Endodermal cell (in vitro differentiated cells): ENCODE results near the gene SEC24A. TPM values are rescaled to one million over a fixed set of nuclear protein-coding genes. Genes with fewer than 3 reads are reported as not detected.
A peak's percentile ranks its signal among the peaks of the same experiment; 100 is the strongest.
"Not testable (repeated sequence)": the region's sequence is repeated elsewhere in the genome, so short reads cannot be mapped to it uniquely, and the experiment has no call there.

Experiments
- DNase-seq: peaks from one replicate; pipeline ENCODE4 v3.0.0-alpha.2; 2017
- H3K27ac ChIP-seq: 2 replicates; pipeline ENCODE4 v1.5.1; 2013; ENCODE audit warnings: mild to moderate bottlenecking, low read depth, low read length, moderate library complexity
- H3K27me3 ChIP-seq: 2 replicates; pipeline ENCODE4 v1.6.1; 2013; ENCODE audit warnings: mild to moderate bottlenecking, low read length, moderate library complexity; ENCODE audit not compliant: insufficient read depth, control insufficient read depth, poor library complexity, severe bottlenecking
- H3K36me3 ChIP-seq: 2 replicates; pipeline ENCODE4 v1.7.0; 2013; ENCODE audit warnings: mild to moderate bottlenecking, low read length, moderate library complexity; ENCODE audit not compliant: control insufficient read depth, insufficient read depth
- H3K4me1 ChIP-seq: one replicate; pipeline ENCODE4 v1.7.0; 2013; ENCODE audit warnings: low read length; ENCODE audit not compliant: control insufficient read depth, insufficient read depth
- H3K4me3 ChIP-seq: 2 replicates; pipeline ENCODE4 v1.5.1; 2013; ENCODE audit warnings: mild to moderate bottlenecking, low read length, moderate library complexity
- H3K9ac ChIP-seq: 2 replicates; pipeline ENCODE4 v1.6.1; 2013; ENCODE audit warnings: mild to moderate bottlenecking, low read length, moderate library complexity; ENCODE audit not compliant: poor library complexity, severe bottlenecking; ENCODE audit errors: extremely low read depth
- H3K9me3 ChIP-seq: 2 replicates; pipeline ENCODE4 v1.6.1; 2013; ENCODE audit warnings: mild to moderate bottlenecking, low read length, moderate library complexity; ENCODE audit not compliant: control insufficient read depth
- H3K27ac Mint-ChIP-seq: 2 replicates; pipeline ENCODE4 v1.8.0; 2020; ENCODE audit warnings: mixed read lengths
- H3K27me3 Mint-ChIP-seq: 2 replicates; pipeline ENCODE4 v1.8.0; 2021; ENCODE audit warnings: mild to moderate bottlenecking, mixed read lengths; ENCODE audit not compliant: insufficient read depth
- H3K36me3 Mint-ChIP-seq: 2 replicates; pipeline ENCODE4 v1.8.0; 2020; ENCODE audit warnings: low read depth, mixed read lengths
- H3K4me1 Mint-ChIP-seq: 2 replicates; pipeline ENCODE4 v1.8.0; 2020; ENCODE audit warnings: mixed read lengths
- H3K4me3 Mint-ChIP-seq: 2 replicates; pipeline ENCODE4 v1.8.0; 2020; ENCODE audit warnings: mild to moderate bottlenecking, moderate library complexity, mixed read lengths
- H3K9me3 Mint-ChIP-seq: 2 replicates; pipeline ENCODE4 v1.8.0; 2020; ENCODE audit warnings: mild to moderate bottlenecking, mixed read lengths
- whole genome bisulfite sequencing, 2 experiments: methylation state at CpG; one replicate each; pipeline versions ENCODE4 v1.1.5 to v1.1.7; 2013; ENCODE audit warnings: missing lambda C conversion rate in 2 of 2, mixed read lengths in 1 of 2; ENCODE audit not compliant: insufficient coverage in 1 of 2, insufficient read length in 1 of 2; 5-methylcytosine and 5-hydroxymethylcytosine counted together
- total RNA-seq, 2 donors: library from RNA; stranded (reverse); fragmentation: NEBNext Ultra II Directional in 1 of 2; extraction: Animal tissue kit (Norgen Biotek cat#: 25700) in 1 of 2; gene quantifications; 2 replicates in 1 of 2; 3 replicates in 1 of 2; pipeline ENCODE4 v1.2.1, GENCODE V29; 2021
- TF ChIP-seq, protein P1 (sequence below): fragments of 200-600 bp; sonication (generic); conservative IDR thresholded peaks from 2 replicates; pipeline ENCODE4 v1.5.0; 2021; ENCODE audit warnings: antibody characterized with exemption, mild to moderate bottlenecking

The SEC24A gene
- total RNA-seq, 2 donors from 2014 or later, result 26.5 to 32.1 TPM

DNA sequence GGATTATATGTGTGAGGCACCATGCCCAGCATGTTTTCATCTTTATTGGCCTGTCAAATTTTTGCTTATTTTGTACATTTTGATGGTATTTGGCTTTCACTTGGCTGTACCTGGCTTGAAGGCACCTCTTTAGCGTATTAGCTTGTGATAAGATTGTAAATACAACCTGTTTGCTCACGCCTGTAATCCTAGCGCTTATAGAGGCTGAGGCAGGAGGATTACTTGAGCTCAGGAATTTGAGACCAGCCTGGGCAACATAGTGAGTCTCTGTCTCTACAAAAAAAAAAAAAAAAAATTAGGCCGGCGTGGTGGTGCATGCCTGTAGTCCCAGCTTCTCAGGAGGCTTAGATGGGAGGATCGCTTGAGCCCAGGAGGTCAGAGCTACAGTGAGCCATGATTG, 11.3 kb downstream of the SEC24A start:
- DNase-seq, result peak; percentile 19
- no peaks in the 10 kb centered on the region for H3K4me1 Mint-ChIP-seq
- no peaks in the 10 kb centered on the region for H3K27me3 ChIP-seq
- no peaks in the 10 kb centered on the region for H3K27me3 Mint-ChIP-seq
- peaks cover 29% of the 10 kb centered on the region for H3K36me3 Mint-ChIP-seq
- H3K27ac ChIP-seq, result no peak overlapping the region
- H3K9ac ChIP-seq, result no peak overlapping the region
- no peaks in the 10 kb centered on the region for H3K4me1 ChIP-seq
- WGBS, 2 experiments, result 98 to 100% methylated on average over 3 to 6 of the region's 6 CpGs
- no peaks in the 10 kb centered on the region for H3K9me3 Mint-ChIP-seq
- H3K4me3 Mint-ChIP-seq, result no peak overlapping the region
- no peaks in the 10 kb centered on the region for H3K9me3 ChIP-seq
- H3K4me3 ChIP-seq, result no peak overlapping the region
- H3K27ac Mint-ChIP-seq, result no peak overlapping the region
- H3K36me3 ChIP-seq, result peaks cover 46% of the 10 kb centered on the region
- TF ChIP-seq, protein P1, sequence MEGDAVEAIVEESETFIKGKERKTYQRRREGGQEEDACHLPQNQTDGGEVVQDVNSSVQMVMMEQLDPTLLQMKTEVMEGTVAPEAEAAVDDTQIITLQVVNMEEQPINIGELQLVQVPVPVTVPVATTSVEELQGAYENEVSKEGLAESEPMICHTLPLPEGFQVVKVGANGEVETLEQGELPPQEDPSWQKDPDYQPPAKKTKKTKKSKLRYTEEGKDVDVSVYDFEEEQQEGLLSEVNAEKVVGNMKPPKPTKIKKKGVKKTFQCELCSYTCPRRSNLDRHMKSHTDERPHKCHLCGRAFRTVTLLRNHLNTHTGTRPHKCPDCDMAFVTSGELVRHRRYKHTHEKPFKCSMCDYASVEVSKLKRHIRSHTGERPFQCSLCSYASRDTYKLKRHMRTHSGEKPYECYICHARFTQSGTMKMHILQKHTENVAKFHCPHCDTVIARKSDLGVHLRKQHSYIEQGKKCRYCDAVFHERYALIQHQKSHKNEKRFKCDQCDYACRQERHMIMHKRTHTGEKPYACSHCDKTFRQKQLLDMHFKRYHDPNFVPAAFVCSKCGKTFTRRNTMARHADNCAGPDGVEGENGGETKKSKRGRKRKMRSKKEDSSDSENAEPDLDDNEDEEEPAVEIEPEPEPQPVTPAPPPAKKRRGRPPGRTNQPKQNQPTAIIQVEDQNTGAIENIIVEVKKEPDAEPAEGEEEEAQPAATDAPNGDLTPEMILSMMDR, result no peak

DNA sequence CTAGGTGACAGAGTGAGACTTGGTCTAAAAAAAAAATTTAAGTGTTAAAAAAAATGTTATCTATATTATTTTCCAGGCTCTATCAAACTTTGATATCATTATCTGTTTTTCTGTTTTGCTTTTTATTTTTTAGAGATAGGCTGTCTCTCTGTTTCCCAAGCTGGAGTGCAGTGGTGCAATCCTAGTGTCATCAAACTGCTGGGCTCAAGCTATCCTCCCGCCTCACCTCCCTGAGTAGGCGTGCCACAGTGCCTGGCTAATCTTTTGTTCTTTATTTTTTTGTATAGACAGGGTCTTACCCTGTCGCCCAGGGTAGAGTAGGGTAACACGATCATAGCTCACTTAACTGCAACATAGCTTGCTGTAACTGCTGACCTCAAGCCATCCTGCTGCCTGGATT, 14.4 kb downstream of the SEC24A start:
- H3K4me1 Mint-ChIP-seq, result no peaks in the 10 kb centered on the region
- Histone ChIP-seq H3K4me1 (no peaks in the 10 kb centered on the region), H3K27ac (no peak overlapping the region), H3K9me3 (no peaks in the 10 kb centered on the region), H3K4me3 (no peak overlapping the region), H3K36me3 (peaks cover 61% of the 10 kb centered on the region), H3K27me3 (no peaks in the 10 kb centered on the region), H3K9ac (no peak overlapping the region)
- WGBS, 2 experiments, result 77 to 92% methylated on average over 4 of the region's 4 CpGs
- H3K27ac Mint-ChIP-seq, result no peak overlapping the region
- H3K27me3 Mint-ChIP-seq, result no peaks in the 10 kb centered on the region
- H3K9me3 Mint-ChIP-seq, result no peaks in the 10 kb centered on the region
- DNase-seq, result no peak
- TF ChIP-seq, protein P1, result no peak
- peaks cover 36% of the 10 kb centered on the region for H3K36me3 Mint-ChIP-seq
- H3K4me3 Mint-ChIP-seq, result no peak overlapping the region

DNA sequence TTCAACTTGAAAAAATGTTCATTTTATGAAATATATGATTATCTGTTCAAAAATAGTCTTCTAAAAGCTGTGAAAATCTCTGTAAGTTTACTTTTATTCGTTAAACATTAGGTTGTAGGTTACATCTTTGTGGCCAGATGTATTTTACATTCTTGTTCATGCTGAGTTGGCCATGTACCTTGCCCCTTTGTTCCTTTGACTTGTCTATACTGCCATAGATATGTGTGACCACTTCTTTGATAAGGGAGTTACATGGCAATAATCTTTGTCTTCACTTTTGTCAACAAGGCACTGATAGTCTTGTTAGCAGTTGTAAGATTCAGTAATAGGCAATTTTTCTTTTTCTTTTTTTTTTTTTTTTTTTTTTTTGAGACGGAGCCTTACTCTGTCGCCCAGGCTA, 15.9 kb downstream of the SEC24A start:
- TF ChIP-seq, protein P1, result no peak
- DNase-seq, result no peak
- Histone ChIP-seq H3K4me1 (no peaks in the 10 kb centered on the region), H3K9ac (no peak overlapping the region), H3K27me3 (no peaks in the 10 kb centered on the region), H3K4me3 (no peak overlapping the region), H3K36me3 (peaks cover 58% of the 10 kb centered on the region), H3K9me3 (no peaks in the 10 kb centered on the region), H3K27ac (no peak overlapping the region)
- Mint-ChIP-seq H3K36me3 (peaks cover 34% of the 10 kb centered on the region), H3K27me3 (no peaks in the 10 kb centered on the region), H3K4me3 (no peak overlapping the region), H3K9me3 (no peaks in the 10 kb centered on the region), H3K4me1 (no peaks in the 10 kb centered on the region), H3K27ac (no peak overlapping the region)
- WGBS, 2 experiments, result 96 to 100% methylated on average over 2 to 3 of the region's 3 CpGs

DNA sequence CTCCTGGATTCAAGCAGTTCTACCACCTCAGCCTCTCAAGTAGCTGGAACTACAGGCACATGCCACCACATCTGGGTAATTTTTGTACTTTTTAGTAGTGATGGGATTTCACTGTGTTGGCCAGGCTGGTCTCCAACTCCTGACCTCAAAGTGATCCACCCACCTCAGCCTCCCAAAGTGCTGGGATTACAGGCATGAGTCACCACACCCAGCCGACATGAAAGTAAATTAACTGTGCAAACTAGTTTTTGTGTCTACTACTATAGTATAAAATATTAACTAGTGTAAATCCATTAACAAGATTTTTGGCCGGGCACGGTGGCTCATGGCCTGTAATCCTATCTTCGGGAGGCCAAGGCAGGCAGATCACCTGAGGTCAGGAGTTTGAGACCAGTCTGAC, 25.0 kb downstream of the SEC24A start:
- not testable (repeated sequence) for H3K4me1 Mint-ChIP-seq, H3K27me3 ChIP-seq, H3K4me3 Mint-ChIP-seq, H3K9me3 Mint-ChIP-seq, H3K27me3 Mint-ChIP-seq, H3K27ac Mint-ChIP-seq, H3K27ac ChIP-seq, DNase-seq, H3K4me3 ChIP-seq, H3K4me1 ChIP-seq, H3K9me3 ChIP-seq, H3K9ac ChIP-seq
- peaks cover 49% of the 10 kb centered on the region for H3K36me3 Mint-ChIP-seq
- peaks cover 77% of the 10 kb centered on the region for H3K36me3 ChIP-seq
- 97% methylated on average over 4 of the region's 4 CpGs; no CpG with 5 or more reads in 1 of the 2 experiments for WGBS, 2 experiments

DNA sequence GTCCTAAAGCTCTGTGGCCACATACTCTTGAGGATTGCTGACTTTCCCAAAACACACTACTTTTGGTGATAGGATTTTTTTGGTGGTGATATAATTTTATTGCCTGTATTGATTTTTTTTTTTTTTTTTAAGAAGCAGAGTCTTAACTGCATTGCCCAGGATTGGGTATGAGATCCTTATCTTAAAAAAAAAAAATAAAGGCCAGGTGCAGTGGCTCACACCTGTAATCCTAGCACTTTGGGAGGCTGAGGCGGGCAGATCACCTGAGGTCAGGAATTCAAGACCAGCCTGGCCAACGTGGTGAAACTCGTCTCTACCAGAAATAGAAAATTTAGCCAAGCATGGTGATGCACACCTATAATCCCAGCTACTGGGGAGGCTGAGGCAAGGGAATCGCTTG, 28.8 kb downstream of the SEC24A start:
- WGBS, 2 experiments, result 94 to 96% methylated on average over 4 of the region's 4 CpGs
- not testable (repeated sequence) for H3K4me1 ChIP-seq, H3K27ac Mint-ChIP-seq, H3K27ac ChIP-seq, H3K4me3 ChIP-seq, H3K4me1 Mint-ChIP-seq, DNase-seq, H3K27me3 ChIP-seq, H3K9me3 ChIP-seq, H3K9me3 Mint-ChIP-seq, H3K27me3 Mint-ChIP-seq, H3K4me3 Mint-ChIP-seq, H3K9ac ChIP-seq
- H3K36me3 ChIP-seq, result peaks cover 85% of the 10 kb centered on the region
- peaks cover 56% of the 10 kb centered on the region for H3K36me3 Mint-ChIP-seq
